H9 (cell line): ENCODE results near the gene C1QB. TPM values are rescaled to one million over a fixed set of nuclear protein-coding genes. Genes with fewer than 3 reads are reported as not detected.

Experiments used
- DNase-seq: peaks from one replicate; pipeline ENCODE4 v3.0.0-alpha.2; 2017
- H2AFZ ChIP-seq: one replicate; pipeline ENCODE4 v1.6.1; 2013; ENCODE audit warnings: mild to moderate bottlenecking, low read length, control low read depth, moderate library complexity
- H2AK5ac ChIP-seq: 2 replicates; pipeline ENCODE4 v1.6.1; 2013; ENCODE audit warnings: low read length, control low read depth, mixed read lengths; ENCODE audit not compliant: insufficient read length
- H2BK120ac ChIP-seq: one replicate; pipeline ENCODE4 v1.6.1; 2013; ENCODE audit warnings: low read depth, mild to moderate bottlenecking, low read length, control low read depth, inconsistent platforms; ENCODE audit not compliant: poor library complexity, severe bottlenecking
- H2BK12ac ChIP-seq: 2 replicates; pipeline ENCODE4 v1.6.1; 2013; ENCODE audit warnings: low read length, control low read depth, mixed read lengths, low read depth; ENCODE audit not compliant: insufficient read length
- H2BK15ac ChIP-seq: 2 replicates; pipeline ENCODE4 v1.6.1; 2013; ENCODE audit warnings: low read depth, low read length, control low read depth
- H2BK20ac ChIP-seq: one replicate; pipeline ENCODE4 v1.6.1; 2013; ENCODE audit warnings: low read depth, mild to moderate bottlenecking, low read length, control low read depth, inconsistent platforms; ENCODE audit not compliant: poor library complexity, severe bottlenecking
- H2BK5ac ChIP-seq: 2 replicates; pipeline ENCODE4 v1.6.1; 2013; ENCODE audit warnings: low read length, control low read depth, mixed read lengths; ENCODE audit not compliant: insufficient read length
- H3K14ac ChIP-seq: 2 replicates; pipeline ENCODE4 v1.6.1; 2013; ENCODE audit warnings: low read length, control low read depth; ENCODE audit not compliant: insufficient read depth
- H3K18ac ChIP-seq: 2 replicates; pipeline ENCODE4 v1.6.1; 2013; ENCODE audit warnings: low read depth, mild to moderate bottlenecking, mixed read lengths, low read length, control low read depth; ENCODE audit not compliant: insufficient read length
- H3K23ac ChIP-seq: 2 replicates; pipeline ENCODE4 v1.6.1; 2013; ENCODE audit warnings: low read length, control low read depth, mixed read lengths, low read depth; ENCODE audit not compliant: insufficient read length
- H3K23me2 ChIP-seq: 2 replicates; pipeline ENCODE4 v1.6.1; 2013; ENCODE audit warnings: low read depth, mild to moderate bottlenecking, mixed read lengths, low read length, control low read depth; ENCODE audit not compliant: insufficient read length, poor library complexity, severe bottlenecking
- H3K27ac ChIP-seq: 2 replicates; pipeline ENCODE4 v1.5.1; 2013; ENCODE audit warnings: low read length, control low read depth, mixed read lengths, low read depth; ENCODE audit not compliant: insufficient read length
- H3K27me3 ChIP-seq: 2 replicates; pipeline ENCODE4 v1.6.1; 2013; ENCODE audit warnings: low read length, control low read depth, inconsistent platforms; ENCODE audit not compliant: insufficient read depth
- H3K4ac ChIP-seq: 2 replicates; pipeline ENCODE4 v1.6.1; 2013; ENCODE audit warnings: low read depth, mild to moderate bottlenecking, control low read depth, inconsistent platforms, low read length, moderate library complexity
- H3K4me1 ChIP-seq: 2 replicates; pipeline ENCODE4 v1.6.1; 2013; ENCODE audit warnings: low read length, control low read depth, inconsistent platforms; ENCODE audit not compliant: insufficient read depth
- H3K4me2 ChIP-seq: 2 replicates; pipeline ENCODE4 v1.6.1; 2013; ENCODE audit warnings: low read length, control low read depth, mixed read lengths; ENCODE audit not compliant: insufficient read length, insufficient read depth
- H3K56ac ChIP-seq: 2 replicates; pipeline ENCODE4 v1.6.1; 2013; ENCODE audit warnings: low read depth, mild to moderate bottlenecking, mixed read lengths, low read length, control low read depth; ENCODE audit not compliant: insufficient read length
- H3K79me1 ChIP-seq: 2 replicates; pipeline ENCODE4 v1.6.1; 2013; ENCODE audit warnings: low read depth, mild to moderate bottlenecking, moderate library complexity, low read length, control low read depth, inconsistent platforms; ENCODE audit not compliant: insufficient read depth, poor library complexity, severe bottlenecking
- H3K79me2 ChIP-seq: 2 replicates; pipeline ENCODE4 v1.6.1; 2013; ENCODE audit warnings: low read length, control low read depth, inconsistent platforms; ENCODE audit not compliant: insufficient read depth
- H3K9ac ChIP-seq: 2 replicates; pipeline ENCODE4 v1.6.1; 2013; ENCODE audit warnings: low read length, control low read depth, mixed read lengths; ENCODE audit not compliant: insufficient read length; ENCODE audit errors: extremely low read depth
- H3K9me3 ChIP-seq: one replicate; pipeline ENCODE4 v1.6.1; 2013; ENCODE audit warnings: low read depth, low read length, inconsistent platforms; ENCODE audit not compliant: control insufficient read depth
- H3T11ph ChIP-seq: one replicate; pipeline ENCODE4 v1.6.1; 2013; ENCODE audit warnings: mild to moderate bottlenecking, low read length, control low read depth, inconsistent platforms
- H4K20me1 ChIP-seq: one replicate; pipeline ENCODE4 v1.6.1; 2013; ENCODE audit not compliant: control insufficient read depth, insufficient read length, insufficient read depth
- H4K5ac ChIP-seq: 2 replicates; pipeline ENCODE4 v1.6.1; 2013; ENCODE audit warnings: low read depth, mild to moderate bottlenecking, mixed read lengths, low read length, control low read depth; ENCODE audit not compliant: insufficient read length
- H4K8ac ChIP-seq: replicated peaks from 2 replicates; pipeline ENCODE4 v1.6.1; 2013; ENCODE audit warnings: low read length, control low read depth, mixed read lengths, low read depth; ENCODE audit not compliant: insufficient read length
- H4K91ac ChIP-seq: 2 replicates; pipeline ENCODE4 v1.6.1; 2013; ENCODE audit warnings: low read depth, mild to moderate bottlenecking, moderate library complexity, mixed read lengths, low read length, control low read depth; ENCODE audit not compliant: insufficient read length
- H3K27ac Mint-ChIP-seq, 3 experiments: 2 replicates in 2 of 3; 3 replicates in 1 of 3; pipeline ENCODE4 v1.8.0; 2020 to 2021; ENCODE audit warnings: mixed read lengths in 3 of 3, mild to moderate bottlenecking in 1 of 3, moderate library complexity in 1 of 3
- H3K27me3 Mint-ChIP-seq: 2 replicates; pipeline ENCODE4 v1.8.0; 2021; ENCODE audit warnings: low read depth, mild to moderate bottlenecking, moderate library complexity, mixed read lengths
- H3K36me3 Mint-ChIP-seq, 3 experiments: 2 replicates in 2 of 3; 3 replicates in 1 of 3; pipeline ENCODE4 v1.8.0; 2020 to 2021; ENCODE audit warnings: low read depth in 3 of 3, mixed read lengths in 3 of 3; ENCODE audit not compliant: insufficient read depth in 1 of 3
- H3K4me1 Mint-ChIP-seq, 2 experiments: 2 replicates each; pipeline ENCODE4 v1.8.0; 2020; ENCODE audit warnings: mixed read lengths in 2 of 2
- H3K4me3 Mint-ChIP-seq, 2 experiments: 2 replicates in 1 of 2; 3 replicates in 1 of 2; pipeline ENCODE4 v1.8.0; 2020 to 2021; ENCODE audit warnings: mild to moderate bottlenecking in 2 of 2, mixed read lengths in 2 of 2, moderate library complexity in 1 of 2
- H3K9me3 Mint-ChIP-seq, 2 experiments: 2 replicates in 1 of 2; 3 replicates in 1 of 2; pipeline ENCODE4 v1.8.0; 2020; ENCODE audit warnings: mild to moderate bottlenecking in 2 of 2, mixed read lengths in 2 of 2, moderate library complexity in 1 of 2
- CTCF ChIP-seq: fragments of 200-600 bp; sonication (generic); conservative IDR thresholded peaks from 3 replicates; pipeline ENCODE4 v1.8.0; 2021; ENCODE audit warnings: antibody characterized with exemption, mild to moderate bottlenecking
- WGBS: extraction: QIAGEN DNeasy Blood & Tissue Kit; methylation state at CpG from one replicate; pipeline ENCODE4 v1.1.7; 2013; ENCODE audit warnings: missing lambda C conversion rate, low lambda C conversion rate, mixed read lengths; ENCODE audit not compliant: insufficient read length; ENCODE audit errors: extremely low coverage; 5-methylcytosine and 5-hydroxymethylcytosine counted together
- total RNA-seq: library from RNA; stranded (reverse); gene quantifications from 2 replicates; pipeline ENCODE4 v1.2.1, GENCODE V29; 2021

Gene C1QB
- total RNA-seq, 1 experiment from 2014 or later, result not detected

- Histone ChIP-seq H3T11ph (no peak overlapping the region), H2BK12ac (no peak overlapping the region), H4K91ac (no peak overlapping the region), H3K23ac (no peak overlapping the region), H3K9me3 (no peaks in the 10 kb centered on the region), H2BK5ac (no peak overlapping the region), H3K18ac (no peak overlapping the region), H3K56ac (no peak overlapping the region), H4K5ac (no peak overlapping the region), H3K14ac (no peak overlapping the region), H3K23me2 (no peaks in the 10 kb centered on the region), H3K27me3 (no peaks in the 10 kb centered on the region), H2AFZ (no peak overlapping the region), H4K8ac (no peak overlapping the region), H4K20me1 (no peaks in the 10 kb centered on the region), H2BK15ac (no peak overlapping the region), H2BK20ac (no peak overlapping the region), H3K9ac (no peak overlapping the region), H3K4ac (no peak overlapping the region), H3K27ac (no peak overlapping the region), H3K4me1 (no peaks in the 10 kb centered on the region; the same call in 1 of the 2 replicates), H3K79me2 (no peaks in the 10 kb centered on the region), H2BK120ac (no peak overlapping the region), H2AK5ac (no peak overlapping the region), H3K4me2 (no peak overlapping the region), H3K79me1 (no peaks in the 10 kb centered on the region)
- Mint-ChIP-seq H3K9me3 (no peaks in the 10 kb centered on the region), H3K27ac (no peak overlapping the region), H3K36me3 (no peaks in the 10 kb centered on the region), H3K4me1 (0 out of 4 replicates have a peak, but pooled peaks cover 2% of the 10 kb centered on the region in 2 experiments), H3K27me3 (peaks cover 10% of the 10 kb centered on the region), H3K4me3 (no peak overlapping the region)
- no peak for TF ChIP-seq CTCF
- no CpG with 5 or more reads among the region's 13 CpGs for WGBS
- no peak for DNase-seq
Observed at GRCh38 chr1:22691031-22691753, 38.2 kb downstream of the C1QB start.
